IPS DF 6.9 (cell line): ENCODE results near the gene CDK5RAP2.

ENCODE experiments used
- DNase-seq: peaks from one replicate; pipeline ENCODE4 v3.0.0-alpha.2; 2013; ENCODE audit warnings: low read depth, low spot score
- H3K27ac ChIP-seq: one replicate; pipeline ENCODE4 v1.5.1; 2013; ENCODE audit warnings: low read length, control low read depth
- H3K27me3 ChIP-seq: 2 replicates; pipeline ENCODE4 v1.6.1; 2013; ENCODE audit warnings: mild to moderate bottlenecking, low read length; ENCODE audit not compliant: control insufficient read depth, insufficient read depth
- H3K36me3 ChIP-seq: 2 replicates; pipeline ENCODE4 v1.6.1; 2013; ENCODE audit warnings: low read length; ENCODE audit not compliant: control insufficient read depth, insufficient read depth
- H3K4me1 ChIP-seq: 2 replicates; pipeline ENCODE4 v1.6.1; 2013; ENCODE audit warnings: low read length; ENCODE audit not compliant: control insufficient read depth, insufficient read depth
- H3K4me3 ChIP-seq: 2 replicates; pipeline ENCODE4 v1.5.1; 2013; ENCODE audit warnings: mild to moderate bottlenecking, low read length
- H3K9me3 ChIP-seq: 2 replicates; pipeline ENCODE4 v1.6.1; 2013; ENCODE audit warnings: low read length, inconsistent platforms; ENCODE audit not compliant: control insufficient read depth, insufficient read depth
- whole genome bisulfite sequencing: extraction: QIAGEN DNeasy Blood & Tissue Kit; methylation state at CpG from one replicate; pipeline ENCODE4 v1.1.7; 2013; ENCODE audit warnings: mixed read lengths, missing lambda C conversion rate; ENCODE audit not compliant: insufficient read length, insufficient coverage; 5-methylcytosine and 5-hydroxymethylcytosine counted together

The CDK5RAP2 gene

GRCh38 chr9:120490888-120491595, 88.9 kb downstream of the CDK5RAP2 start:
- Histone ChIP-seq H3K4me1 (0 out of 2 replicates have a peak, but pooled peaks cover 2% of the 10 kb centered on the region), H3K36me3 (no peaks in the 10 kb centered on the region; the same call in 1 of the 2 replicates)
- no peak for DNase-seq

GRCh38 chr9:120486835-120487234, 93.1 kb downstream of the CDK5RAP2 start:
- Histone ChIP-seq H3K9me3 (no peaks in the 10 kb centered on the region), H3K4me1 (0 out of 2 replicates have a peak, but pooled peaks cover 3% of the 10 kb centered on the region), H3K27ac (no peak overlapping the region), H3K27me3 (no peaks in the 10 kb centered on the region), H3K4me3 (no peak overlapping the region), H3K36me3 (no peaks in the 10 kb centered on the region; the same call in 1 of the 2 replicates)
- DNase-seq = no peak
- WGBS = no CpG with 5 or more reads among the region's 6 CpGs

More at GRCh38 chr9:120490888-120491595, 88.9 kb downstream of the CDK5RAP2 start:
- Histone ChIP-seq H3K4me3 (no peak overlapping the region), H3K27me3 (no peaks in the 10 kb centered on the region), H3K9me3 (no peaks in the 10 kb centered on the region), H3K27ac (no peak overlapping the region)
- WGBS = no CpG with 5 or more reads among the region's 5 CpGs

- H3K4me3 ChIP-seq = no peak overlapping the region
- no peaks in the 10 kb centered on the region for H3K27me3 ChIP-seq
- H3K27ac ChIP-seq = no peak overlapping the region
- no CpG with 5 or more reads among the region's 4 CpGs for WGBS
- no peak for DNase-seq
- H3K4me1 ChIP-seq = 0 out of 2 replicates have a peak, but pooled peaks cover 3% of the 10 kb centered on the region
- H3K9me3 ChIP-seq = no peaks in the 10 kb centered on the region
- H3K36me3 ChIP-seq = no peaks in the 10 kb centered on the region; the same call in 1 of the 2 replicates
Measured at GRCh38 chr9:120486347-120486746, 93.6 kb downstream of the CDK5RAP2 start.

DNA sequence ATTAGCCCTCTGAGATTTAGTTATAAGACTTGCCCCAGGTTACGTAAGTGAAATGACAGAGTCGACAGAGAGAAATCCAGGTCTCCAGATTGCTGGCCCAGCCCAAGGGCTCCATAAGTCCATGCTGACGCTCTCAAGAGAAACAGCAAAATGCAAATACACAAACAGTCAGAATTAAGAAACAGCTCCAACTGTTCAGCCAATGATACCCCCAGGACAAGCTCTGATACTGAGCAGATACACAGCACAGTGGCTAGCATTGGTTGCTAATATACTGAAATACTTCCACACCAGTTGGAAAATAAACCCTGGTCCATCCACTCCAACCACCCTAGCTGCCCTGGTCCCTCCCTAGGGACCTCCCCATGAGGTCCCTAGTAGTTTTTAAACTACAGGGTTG, 94.2 kb downstream of the CDK5RAP2 start:
- no peak overlapping the region for H3K27ac ChIP-seq
- H3K4me1 ChIP-seq = 0 out of 2 replicates have a peak, but pooled peaks cover 3% of the 10 kb centered on the region
- no peaks in the 10 kb centered on the region for H3K27me3 ChIP-seq
- no peaks in the 10 kb centered on the region for H3K9me3 ChIP-seq
- H3K36me3 ChIP-seq = no peaks in the 10 kb centered on the region; the same call in 1 of the 2 replicates
- whole genome bisulfite sequencing = no CpG with 5 or more reads among the region's 3 CpGs
- DNase-seq = no peak
- H3K4me3 ChIP-seq = no peak overlapping the region

GRCh38 chr9:120484162-120484561, 95.8 kb downstream of the CDK5RAP2 start:
- no peaks in the 10 kb centered on the region; the same call in 1 of the 2 replicates for H3K36me3 ChIP-seq
- WGBS = no CpG with 5 or more reads among the region's 5 CpGs

DNA sequence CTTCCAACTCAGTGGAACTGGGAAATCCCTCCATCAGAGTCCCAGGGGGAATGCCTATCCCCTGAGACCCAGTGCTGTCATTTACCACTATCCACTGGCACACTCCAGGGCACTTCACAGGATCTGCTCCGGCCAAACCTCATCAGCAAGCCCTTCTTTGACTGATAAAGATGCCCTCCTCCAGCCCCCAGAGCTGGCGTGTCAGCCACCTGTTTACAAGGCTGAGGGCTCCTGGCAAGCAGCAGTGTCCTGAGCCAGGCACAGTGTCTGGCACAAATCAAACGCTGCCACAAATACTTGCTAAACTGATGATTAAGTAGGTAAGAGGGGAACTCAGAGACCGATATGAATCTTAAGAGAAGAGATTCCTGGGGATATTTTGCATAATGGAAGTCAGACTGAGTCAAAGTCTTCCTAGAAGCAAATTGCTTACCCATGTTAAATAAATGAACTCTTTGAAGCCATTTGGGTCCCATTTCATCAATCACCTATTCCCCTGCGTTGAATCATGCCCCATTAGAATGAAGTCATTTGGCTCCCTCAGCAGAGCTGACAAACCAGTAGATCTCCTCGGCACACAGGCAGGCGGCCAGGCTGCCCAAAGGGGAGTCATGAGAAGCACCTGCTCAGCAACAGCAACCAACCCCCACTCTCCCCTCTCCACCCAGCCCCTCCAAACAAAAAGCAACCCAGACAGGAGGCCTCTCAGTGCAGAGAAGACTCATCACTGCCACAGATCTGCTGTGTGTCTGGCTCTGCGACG, 97.4 kb downstream of the CDK5RAP2 start:
- DNase-seq = no peak
- H3K4me3 ChIP-seq = no peak overlapping the region
- no peaks in the 10 kb centered on the region; the same call in 1 of the 2 replicates for H3K36me3 ChIP-seq
- no peak overlapping the region for H3K27ac ChIP-seq
- H3K9me3 ChIP-seq = no peaks in the 10 kb centered on the region
- no peaks in the 10 kb centered on the region for H3K27me3 ChIP-seq
- H3K4me1 ChIP-seq = 0 out of 2 replicates have a peak, but pooled peaks cover 3% of the 10 kb centered on the region
- no CpG with 5 or more reads among the region's 9 CpGs for WGBS

More at GRCh38 chr9:120484162-120484561, 95.8 kb downstream of the CDK5RAP2 start:
- Histone ChIP-seq H3K9me3 (no peaks in the 10 kb centered on the region), H3K27me3 (no peaks in the 10 kb centered on the region), H3K4me1 (0 out of 2 replicates have a peak, but pooled peaks cover 3% of the 10 kb centered on the region), H3K27ac (no peak overlapping the region), H3K4me3 (no peak overlapping the region)
- no peak for DNase-seq

- no peak for DNase-seq
- no peaks in the 10 kb centered on the region; the same call in 1 of the 2 replicates for H3K36me3 ChIP-seq
- no peaks in the 10 kb centered on the region for H3K9me3 ChIP-seq
- H3K27ac ChIP-seq = no peak overlapping the region
- H3K4me3 ChIP-seq = no peak overlapping the region
- 0 out of 2 replicates have a peak, but pooled peaks cover 2% of the 10 kb centered on the region for H3K4me1 ChIP-seq
- H3K27me3 ChIP-seq = no peaks in the 10 kb centered on the region
- no CpG with 5 or more reads among the region's 2 CpGs for WGBS
Measured at GRCh38 chr9:120481846-120482245, 98.1 kb downstream of the CDK5RAP2 start.

DNA sequence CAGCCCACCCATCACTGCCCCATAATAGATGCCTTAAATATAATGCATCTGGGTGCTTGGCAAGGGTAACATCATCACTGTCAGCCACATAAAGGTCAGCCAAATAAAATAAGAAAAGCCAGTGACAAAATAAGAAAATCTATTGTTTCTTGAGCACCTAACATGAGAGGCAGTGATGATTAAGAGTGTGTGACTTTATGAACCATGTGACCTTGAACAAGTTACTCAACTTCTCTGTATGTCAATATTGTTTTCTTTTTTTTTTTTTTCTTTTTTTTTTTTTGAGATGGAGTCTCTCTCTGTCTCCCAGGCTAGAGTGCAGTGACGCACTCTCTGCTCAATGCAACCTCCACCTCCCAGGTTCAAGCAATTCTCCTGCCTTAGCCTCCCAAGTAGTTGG, 98.7 kb downstream of the CDK5RAP2 start:
- Histone ChIP-seq H3K27me3 (no peaks in the 10 kb centered on the region), H3K9me3 (no peaks in the 10 kb centered on the region), H3K4me3 (no peak overlapping the region), H3K4me1 (0 out of 2 replicates have a peak, but pooled peaks cover 2% of the 10 kb centered on the region), H3K27ac (no peak overlapping the region), H3K36me3 (no peaks in the 10 kb centered on the region; the same call in 1 of the 2 replicates)
- DNase-seq = no peak
- no CpG with 5 or more reads among the region's 1 CpG for WGBS

DNA sequence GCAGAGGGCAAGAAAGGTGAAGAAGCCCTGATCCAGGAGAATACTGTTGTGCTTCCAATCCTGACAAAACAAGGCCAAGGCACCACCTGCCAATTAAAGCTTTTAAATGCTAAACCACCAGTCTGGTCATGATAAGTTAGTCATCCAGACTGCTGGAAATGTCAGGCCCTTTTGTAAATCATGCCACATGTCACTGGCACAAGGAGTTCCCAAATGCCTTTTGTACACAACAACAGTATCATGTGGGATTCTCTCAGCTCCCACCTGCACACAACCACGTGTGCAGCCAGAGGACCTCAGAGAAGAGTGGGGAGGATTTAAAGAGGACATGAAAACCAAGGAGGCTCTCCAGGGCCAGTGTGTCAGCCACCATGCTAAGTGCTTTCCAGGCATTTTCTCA, 99.3 kb downstream of the CDK5RAP2 start:
- no peak overlapping the region for H3K4me3 ChIP-seq
- no peaks in the 10 kb centered on the region for H3K27me3 ChIP-seq
- no peak for DNase-seq
- 0 out of 2 replicates have a peak, but pooled peaks cover 2% of the 10 kb centered on the region for H3K4me1 ChIP-seq
- no peak overlapping the region for H3K27ac ChIP-seq
- no peaks in the 10 kb centered on the region for H3K9me3 ChIP-seq
- no CpG with 5 or more reads among the region's 1 CpG for WGBS
- no peaks in the 10 kb centered on the region; the same call in 1 of the 2 replicates for H3K36me3 ChIP-seq

- H3K27ac ChIP-seq = no peak overlapping the region
Measured at GRCh38 chr9:120478208-120478607, 101.8 kb downstream of the CDK5RAP2 start.

More at GRCh38 chr9:120478208-120478607, 101.8 kb downstream of the CDK5RAP2 start:
- no peaks in the 10 kb centered on the region for H3K27me3 ChIP-seq
- H3K4me3 ChIP-seq = no peak overlapping the region
- H3K36me3 ChIP-seq = peaks cover 9% of the 10 kb centered on the region; the same call in 1 of the 2 replicates
- no peaks in the 10 kb centered on the region for H3K9me3 ChIP-seq
- DNase-seq = no peak
- H3K4me1 ChIP-seq = 0 out of 2 replicates have a peak, but pooled peaks cover 2% of the 10 kb centered on the region
- no CpG with 5 or more reads among the region's 6 CpGs for WGBS
